PFSK-1 (cell line): ENCODE results near the gene TNRC6B.

ENCODE experiments used
- POLR2AphosphoS5 ChIP-seq: IDR thresholded peaks from 2 replicates; pipeline ENCODE4 v1.6.1; 2012; ENCODE audit warnings: low read depth, mild to moderate bottlenecking, control low read depth, low read length, moderate library complexity
- SIN3A ChIP-seq: IDR thresholded peaks from 2 replicates; pipeline ENCODE4 v1.6.1; 2012; ENCODE audit warnings: mild to moderate bottlenecking, low read length, moderate library complexity, borderline replicate concordance; ENCODE audit not compliant: insufficient read depth
- TAF1 ChIP-seq: IDR thresholded peaks from 2 replicates; pipeline ENCODE4 v1.6.1; 2012; ENCODE audit warnings: low read length, control low read depth, borderline replicate concordance; ENCODE audit not compliant: insufficient read depth
- TF ChIP-seq, protein P1 (sequence below), 2 experiments: IDR thresholded peaks; 2 replicates each; pipeline versions ENCODE4 v1.6.1 to v1.8.0; 2011 to 2012; ENCODE audit warnings: low read depth in 2 of 2, low read length in 2 of 2, control low read depth in 1 of 2, inconsistent platforms in 1 of 2, mild to moderate bottlenecking in 1 of 2, moderate library complexity in 1 of 2; ENCODE audit not compliant: insufficient read depth in 1 of 2

DNA sequence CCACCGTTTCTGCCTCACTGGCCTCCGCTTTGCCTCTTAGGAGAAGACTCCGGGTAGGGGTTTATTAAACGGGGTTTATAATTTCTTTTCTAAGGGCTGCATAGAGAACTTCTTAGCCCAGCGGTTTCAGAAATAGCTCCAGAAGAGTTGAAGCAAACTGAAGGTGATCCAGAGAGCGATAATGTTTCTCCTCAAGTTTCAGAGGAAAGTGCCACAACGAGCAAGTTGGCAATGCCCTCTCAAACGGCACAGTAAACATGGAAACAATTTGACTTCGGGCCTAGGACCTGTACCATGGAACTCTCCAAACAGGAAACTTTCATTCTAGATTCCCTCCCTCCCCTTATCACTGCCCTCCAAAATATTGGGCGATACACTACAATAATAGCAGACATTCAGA, 169.6 kb downstream of the TNRC6B start:
- TF ChIP-seq SIN3A: no peak
- TF ChIP-seq POLR2AphosphoS5: no peak
- no peak for TF ChIP-seq TAF1
- TF ChIP-seq, protein P1, sequence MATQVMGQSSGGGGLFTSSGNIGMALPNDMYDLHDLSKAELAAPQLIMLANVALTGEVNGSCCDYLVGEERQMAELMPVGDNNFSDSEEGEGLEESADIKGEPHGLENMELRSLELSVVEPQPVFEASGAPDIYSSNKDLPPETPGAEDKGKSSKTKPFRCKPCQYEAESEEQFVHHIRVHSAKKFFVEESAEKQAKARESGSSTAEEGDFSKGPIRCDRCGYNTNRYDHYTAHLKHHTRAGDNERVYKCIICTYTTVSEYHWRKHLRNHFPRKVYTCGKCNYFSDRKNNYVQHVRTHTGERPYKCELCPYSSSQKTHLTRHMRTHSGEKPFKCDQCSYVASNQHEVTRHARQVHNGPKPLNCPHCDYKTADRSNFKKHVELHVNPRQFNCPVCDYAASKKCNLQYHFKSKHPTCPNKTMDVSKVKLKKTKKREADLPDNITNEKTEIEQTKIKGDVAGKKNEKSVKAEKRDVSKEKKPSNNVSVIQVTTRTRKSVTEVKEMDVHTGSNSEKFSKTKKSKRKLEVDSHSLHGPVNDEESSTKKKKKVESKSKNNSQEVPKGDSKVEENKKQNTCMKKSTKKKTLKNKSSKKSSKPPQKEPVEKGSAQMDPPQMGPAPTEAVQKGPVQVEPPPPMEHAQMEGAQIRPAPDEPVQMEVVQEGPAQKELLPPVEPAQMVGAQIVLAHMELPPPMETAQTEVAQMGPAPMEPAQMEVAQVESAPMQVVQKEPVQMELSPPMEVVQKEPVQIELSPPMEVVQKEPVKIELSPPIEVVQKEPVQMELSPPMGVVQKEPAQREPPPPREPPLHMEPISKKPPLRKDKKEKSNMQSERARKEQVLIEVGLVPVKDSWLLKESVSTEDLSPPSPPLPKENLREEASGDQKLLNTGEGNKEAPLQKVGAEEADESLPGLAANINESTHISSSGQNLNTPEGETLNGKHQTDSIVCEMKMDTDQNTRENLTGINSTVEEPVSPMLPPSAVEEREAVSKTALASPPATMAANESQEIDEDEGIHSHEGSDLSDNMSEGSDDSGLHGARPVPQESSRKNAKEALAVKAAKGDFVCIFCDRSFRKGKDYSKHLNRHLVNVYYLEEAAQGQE (IDR thresholded peaks at IDR 0.05; ENCODE audit: insufficient read depth in 1 of 2, low read depth in 2 of 2, low read length in 2 of 2): no peak
